Gastrocnemius medialis (tissue), 4 donors: ENCODE data around the gene LDLRAD3. TPM values are rescaled to one million over a fixed set of nuclear protein-coding genes. Genes with fewer than 3 reads are reported as not detected.

ENCODE experiments used
- ATAC-seq, 2 donors: fragments of 150-250 bp; one replicate each; pipeline ENCODE4 v1.9.1; 2016
- DNase-seq, 2 donors: peaks; one replicate each; pipeline ENCODE4 v3.0.0-alpha.2; 2019
- H3K27ac ChIP-seq, 4 donors: fragments of 200-600 bp; sonication (generic); 1 replicate in 1 of 4; 2 replicates in 3 of 4; pipeline ENCODE4 v1.5.1; 2016 to 2018; ENCODE audit warnings: mild to moderate bottlenecking in 2 of 4, moderate library complexity in 1 of 4
- H3K27me3 ChIP-seq, 3 donors: fragments of 200-600 bp; sonication (generic) in 2 of 3; 1 replicate in 1 of 3; 2 replicates in 2 of 3; pipeline versions ENCODE4 v1.5.1 to v1.6.0; 2016 to 2019; ENCODE audit warnings: mild to moderate bottlenecking in 1 of 3, moderate library complexity in 1 of 3
- H3K36me3 ChIP-seq, 2 donors: fragments of 200-600 bp; sonication (generic) in 1 of 2; one replicate each; pipeline ENCODE4 v1.5.1; 2017 to 2018
- H3K4me1 ChIP-seq, 2 donors: fragments of 200-600 bp; sonication (generic) in 1 of 2; one replicate each; pipeline ENCODE4 v1.5.1; 2016 to 2017; ENCODE audit warnings: mild to moderate bottlenecking in 2 of 2
- H3K4me3 ChIP-seq, 4 donors: fragments of 200-600 bp; sonication (generic) in 3 of 4; 1 replicate in 1 of 4; 2 replicates in 3 of 4; pipeline ENCODE4 v1.5.1; 2016 to 2019; ENCODE audit warnings: mild to moderate bottlenecking in 2 of 4
- H3K9me3 ChIP-seq, 3 donors: fragments of 200-600 bp; sonication (generic) in 2 of 3; 1 replicate in 1 of 3; 2 replicates in 2 of 3; pipeline ENCODE4 v1.5.1; 2016 to 2019
- CTCF ChIP-seq, 5 experiments: fragments of 450-650 bp in 3 of 5; fragments of 200-600 bp in 2 of 5; sonication (generic) in 2 of 5; IDR thresholded peaks in 4 of 5; conservative IDR thresholded peaks in 1 of 5; 1 replicate in 4 of 5; 2 replicates in 1 of 5; pipeline ENCODE4 v1.5.1; 2016 to 2019; ENCODE audit warnings: antibody characterized with exemption in 5 of 5, mild to moderate bottlenecking in 3 of 5, moderate library complexity in 3 of 5
- POLR2A ChIP-seq, 2 donors: fragments of 450-650 bp; IDR thresholded peaks; one replicate each; pipeline ENCODE4 v1.6.1; 2017; ENCODE audit warnings: antibody characterized with exemption in 2 of 2, mild to moderate bottlenecking in 2 of 2, moderate library complexity in 2 of 2
- in situ Hi-C, 4 donors: fragments of 200-750 bp; cut with MboI; loops; one replicate each; pipeline versions ENCODE4 v1.15.0 to v1.8.0; 2017; ENCODE audit warnings: low sequenced_read_pairs in 4 of 4
- intact Hi-C: fragments of 100-400 bp; cut with DNase I; formaldehyde crosslinking; loops from one replicate; pipeline ENCODE4 v1.15.1; 2023; ENCODE audit warnings: low total_unique reads
- total RNA-seq, 4 donors: library from RNA; depleted of rRNA; stranded (reverse); fragments of >200 nt; gene quantifications; one replicate each; pipeline versions ENCODE4 v1.1.0 to v1.2.3, GENCODE V29; 2016

Gene LDLRAD3
- total RNA-seq, 4 donors from 2014 or later: 6.1 to 12.8 (median 11.8) TPM

- in situ Hi-C loops: no loop called here
- no peak for DNase-seq
Observed at GRCh38 chr11:36216061-36216615, 272.3 kb downstream of the LDLRAD3 start.

GRCh38 chr11:36218283-36218921 is 274.5 kb downstream of the LDLRAD3 start:
- H3K4me3 ChIP-seq: no peak overlapping the region
- in situ Hi-C loops: no loop called here
- H3K9me3 ChIP-seq: peaks cover 0 to 7% (median 0%) of the 10 kb centered on the region in 3 donors
- intact Hi-C loops: no loop called here
- H3K4me1 ChIP-seq: no peaks in the 10 kb centered on the region
- ATAC-seq: no peak
- TF ChIP-seq CTCF (IDR thresholded peaks at IDR 0.05 in 4 of 5, conservative IDR thresholded peaks at IDR 0.05 in 1 of 5): no peak
- TF ChIP-seq POLR2A (IDR thresholded peaks at IDR 0.05): no peak
- DNase-seq: no peak
- no peak overlapping the region for H3K27ac ChIP-seq
- no peaks in the 10 kb centered on the region for H3K36me3 ChIP-seq
- H3K27me3 ChIP-seq: no peaks in the 10 kb centered on the region

More at GRCh38 chr11:36216061-36216615, 272.3 kb downstream of the LDLRAD3 start:
- Histone ChIP-seq H3K27me3 (no peaks in the 10 kb centered on the region), H3K4me3 (no peak overlapping the region), H3K9me3 (peaks cover 0 to 7% (median 0%) of the 10 kb centered on the region in 3 donors), H3K36me3 (no peaks in the 10 kb centered on the region), H3K4me1 (no peaks in the 10 kb centered on the region), H3K27ac (no peak overlapping the region)
- intact Hi-C loops: no loop called here
- ATAC-seq: no peak
- TF ChIP-seq POLR2A (IDR thresholded peaks at IDR 0.05) (no peak), CTCF (IDR thresholded peaks at IDR 0.05 in 4 of 5, conservative IDR thresholded peaks at IDR 0.05 in 1 of 5) (no peak)

- DNase-seq (no peak), ATAC-seq (no peak)
- H3K27me3 ChIP-seq: no peaks in the 10 kb centered on the region
- intact Hi-C loops (no loop called here), in situ Hi-C loops (no loop called here)
- peaks cover 0 to 7% (median 0%) of the 10 kb centered on the region in 3 donors for H3K9me3 ChIP-seq
- TF ChIP-seq CTCF (IDR thresholded peaks at IDR 0.05 in 4 of 5, conservative IDR thresholded peaks at IDR 0.05 in 1 of 5) (no peak), POLR2A (IDR thresholded peaks at IDR 0.05) (no peak)
- H3K27ac ChIP-seq: no peak overlapping the region
- H3K4me1 ChIP-seq: no peaks in the 10 kb centered on the region
- H3K4me3 ChIP-seq: no peak overlapping the region
- no peaks in the 10 kb centered on the region for H3K36me3 ChIP-seq
Observed at GRCh38 chr11:36219996-36220395, 276.1 kb downstream of the LDLRAD3 start.

- no peak for ATAC-seq
- intact Hi-C loops: no loop called here
Observed at GRCh38 chr11:36222831-36223635, 279.2 kb downstream of the LDLRAD3 start.

More at GRCh38 chr11:36222831-36223635, 279.2 kb downstream of the LDLRAD3 start:
- H3K9me3 ChIP-seq: peaks cover 0 to 7% (median 0%) of the 10 kb centered on the region in 3 donors
- H3K27ac ChIP-seq: no peak overlapping the region
- no peaks in the 10 kb centered on the region for H3K36me3 ChIP-seq
- DNase-seq: no peak
- no peak overlapping the region for H3K4me3 ChIP-seq
- TF ChIP-seq POLR2A (IDR thresholded peaks at IDR 0.05) (no peak), CTCF (IDR thresholded peaks at IDR 0.05 in 4 of 5, conservative IDR thresholded peaks at IDR 0.05 in 1 of 5) (no peak)
- H3K27me3 ChIP-seq: no peaks in the 10 kb centered on the region
- no peaks in the 10 kb centered on the region for H3K4me1 ChIP-seq
- in situ Hi-C loops: no loop called here
